Hematopoietic multipotent progenitor cell treated with erythropoietin and hydrocortisone succinate and interleukin-3 and kit ligand, for 15 days (in vitro differentiated cells): ENCODE results near the gene WDR38.

ENCODE experiments used
- DNase-seq: peaks from one replicate; pipeline ENCODE4 v3.0.0-alpha.2; 2015; ENCODE audit warnings: low spot score

The WDR38 gene

DNA sequence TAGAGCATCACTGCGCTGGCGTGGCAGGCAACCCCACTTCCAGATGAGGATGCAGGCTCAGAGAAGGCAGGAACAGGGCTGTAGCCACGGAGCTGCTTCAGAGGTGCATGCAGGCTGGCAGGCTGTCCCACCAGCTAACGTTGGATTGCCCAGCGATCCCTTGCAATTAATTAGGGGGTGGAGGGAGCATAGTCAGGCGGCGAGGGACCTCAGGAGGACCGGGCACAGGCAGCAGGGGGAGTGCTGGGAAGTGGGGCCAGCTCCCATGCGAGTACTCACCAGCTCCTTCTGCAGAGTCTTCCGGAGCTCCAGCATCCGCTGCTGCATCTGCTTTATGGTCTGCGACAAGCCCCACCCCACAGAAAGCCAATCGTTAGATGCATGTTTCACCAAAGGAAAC lies 29.0 kb downstream of the WDR38 start:
- DNase-seq, result no peak

DNA sequence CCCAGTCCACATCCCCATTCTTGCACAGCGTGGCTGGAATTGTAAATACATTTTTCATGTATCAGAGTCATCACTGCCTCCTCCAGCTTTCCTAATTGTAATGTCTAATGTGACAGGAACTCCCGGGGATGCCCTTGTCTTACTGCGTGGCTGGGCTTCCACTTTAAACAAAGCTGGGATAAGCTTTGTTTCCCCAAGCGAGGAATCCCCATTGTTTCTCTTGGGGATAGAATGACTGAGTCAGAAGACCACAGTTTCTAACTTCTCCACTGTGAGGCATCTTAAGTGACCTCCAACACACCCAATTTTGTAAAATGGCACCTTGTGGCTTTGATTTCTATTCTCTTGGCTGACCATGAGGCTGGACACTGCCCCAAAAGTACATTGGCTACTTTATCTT lies 31.1 kb downstream of the WDR38 start:
- no peak for DNase-seq

DNA sequence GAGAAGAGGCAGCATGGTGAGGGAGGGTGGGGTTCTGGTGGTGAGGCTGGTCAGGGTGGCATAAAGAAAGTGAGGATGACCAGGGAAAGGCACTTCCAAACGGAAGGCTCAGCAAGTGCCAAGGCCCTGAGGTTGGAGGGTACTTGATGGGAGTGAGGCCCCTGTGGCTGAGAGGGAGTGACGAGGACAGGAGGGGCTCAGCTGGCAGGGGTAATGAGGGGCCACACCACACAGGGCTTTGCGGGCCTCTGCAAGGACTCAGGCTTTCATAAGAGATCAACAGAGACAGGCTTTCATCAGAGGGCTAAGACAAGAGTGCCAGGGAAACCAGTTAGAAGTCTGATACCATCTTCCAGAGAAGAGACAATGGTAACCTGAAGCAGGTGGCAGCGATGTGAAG lies 32.3 kb downstream of the WDR38 start:
- no peak for DNase-seq

DNA sequence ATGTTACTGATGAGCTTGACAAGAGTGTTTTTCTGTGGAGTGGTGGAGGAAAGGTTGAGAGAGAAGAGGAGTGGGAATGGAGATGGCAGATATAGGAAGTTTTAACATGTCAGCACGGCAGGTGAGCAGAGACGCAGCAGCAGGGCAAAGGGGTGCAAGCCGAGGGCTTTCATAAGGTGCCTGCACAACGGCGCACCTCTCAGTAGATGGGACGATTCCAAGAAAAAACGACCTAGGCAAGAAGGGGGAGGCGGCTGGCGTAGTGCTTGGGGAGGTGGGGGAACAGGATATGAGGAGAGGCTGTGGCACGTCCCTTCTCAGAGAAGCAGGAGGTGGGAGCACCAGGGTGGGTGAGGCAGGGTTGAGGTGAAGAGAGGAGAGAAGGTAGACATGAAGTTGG lies 33.2 kb downstream of the WDR38 start:
- no peak for DNase-seq

DNA sequence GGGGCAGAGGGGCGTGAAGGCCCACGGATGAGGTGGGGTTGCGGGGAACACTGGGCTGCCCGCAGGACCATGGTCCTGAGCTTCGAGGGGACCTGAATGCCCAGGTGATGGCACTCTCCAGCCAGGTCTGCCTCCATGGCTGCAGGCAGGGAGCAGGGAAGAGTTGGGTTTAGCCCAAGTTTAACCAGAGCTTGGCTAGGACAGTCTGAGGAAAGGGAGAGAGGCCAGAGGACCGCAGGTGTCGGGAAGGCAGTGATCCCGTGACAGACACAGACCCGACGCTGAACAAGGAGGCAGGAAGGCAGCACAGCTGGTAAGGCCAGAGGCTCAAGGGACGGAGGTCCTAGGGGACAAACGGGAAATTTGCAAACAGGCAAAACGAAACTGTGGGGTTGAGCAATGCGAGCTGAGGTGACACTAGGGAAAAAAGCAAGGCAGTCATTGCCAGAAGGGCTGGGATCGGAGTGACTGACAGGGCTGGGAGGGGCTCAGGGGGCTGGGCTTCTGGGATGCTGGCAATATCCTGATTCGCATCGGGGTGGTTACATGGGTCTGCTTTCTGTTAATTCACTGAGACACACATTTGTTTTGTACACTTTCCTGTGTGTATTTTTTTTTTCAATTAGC lies 33.7 kb downstream of the WDR38 start:
- no peak for DNase-seq

DNA sequence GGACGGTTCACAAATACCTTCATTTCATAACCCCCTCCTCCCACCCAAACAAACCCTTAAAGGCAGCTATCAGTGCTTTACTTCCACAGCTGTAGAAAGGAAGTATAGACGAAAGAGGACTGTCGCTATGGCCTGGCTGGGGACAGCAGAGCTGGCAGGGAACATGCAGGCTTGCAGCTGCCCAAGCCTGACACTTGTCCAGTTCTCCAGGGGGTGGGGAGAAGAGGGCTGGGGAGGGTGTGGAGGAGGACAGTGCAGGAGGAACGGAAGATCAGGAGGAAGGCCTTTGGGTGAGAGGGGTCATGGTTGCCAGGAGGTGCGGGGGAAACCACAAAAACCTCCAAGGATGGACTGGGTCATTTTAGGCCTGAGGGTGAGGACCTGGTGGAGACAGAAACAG lies 34.6 kb downstream of the WDR38 start:
- DNase-seq, result no peak

DNA sequence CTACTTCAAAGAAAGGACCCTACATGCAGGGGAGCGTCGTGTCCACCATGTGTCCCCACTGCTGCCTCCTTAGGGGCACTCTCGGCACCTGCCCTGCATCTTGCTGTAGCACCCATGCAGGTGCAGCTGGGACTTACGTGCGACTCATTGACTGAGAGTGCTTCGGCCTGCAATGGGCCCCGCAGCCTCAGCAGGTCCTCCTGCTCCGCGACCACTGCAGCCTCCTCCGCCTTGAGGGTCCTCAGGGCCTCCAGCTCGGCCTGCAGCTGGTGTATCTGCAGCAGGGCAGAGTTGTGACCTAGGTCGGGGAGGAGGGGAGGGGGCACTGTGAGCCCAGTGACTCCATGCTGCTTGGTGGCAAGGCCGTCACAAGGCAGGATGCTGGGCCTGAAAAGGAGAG lies 35.7 kb downstream of the WDR38 start:
- no peak for DNase-seq

DNA sequence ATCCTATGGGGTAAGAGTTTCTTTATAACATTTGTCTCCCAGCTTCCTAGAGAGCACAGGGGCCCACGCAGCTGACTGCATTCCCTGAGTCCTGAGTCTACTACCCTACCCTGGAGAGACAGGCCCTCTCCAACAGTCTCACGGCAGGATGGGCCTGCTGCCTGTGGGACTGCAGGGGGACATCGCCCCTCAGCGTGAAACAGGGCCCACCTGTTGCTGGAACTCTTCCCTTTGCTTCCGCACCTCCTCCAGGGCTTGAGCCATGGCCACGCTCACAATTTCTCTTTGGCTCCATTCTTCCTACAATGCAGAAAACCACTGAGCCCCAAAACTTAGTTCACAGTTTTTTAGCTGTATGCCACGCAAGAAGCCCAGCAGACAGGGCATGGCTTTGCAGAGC lies 36.9 kb downstream of the WDR38 start:
- no peak for DNase-seq

DNA sequence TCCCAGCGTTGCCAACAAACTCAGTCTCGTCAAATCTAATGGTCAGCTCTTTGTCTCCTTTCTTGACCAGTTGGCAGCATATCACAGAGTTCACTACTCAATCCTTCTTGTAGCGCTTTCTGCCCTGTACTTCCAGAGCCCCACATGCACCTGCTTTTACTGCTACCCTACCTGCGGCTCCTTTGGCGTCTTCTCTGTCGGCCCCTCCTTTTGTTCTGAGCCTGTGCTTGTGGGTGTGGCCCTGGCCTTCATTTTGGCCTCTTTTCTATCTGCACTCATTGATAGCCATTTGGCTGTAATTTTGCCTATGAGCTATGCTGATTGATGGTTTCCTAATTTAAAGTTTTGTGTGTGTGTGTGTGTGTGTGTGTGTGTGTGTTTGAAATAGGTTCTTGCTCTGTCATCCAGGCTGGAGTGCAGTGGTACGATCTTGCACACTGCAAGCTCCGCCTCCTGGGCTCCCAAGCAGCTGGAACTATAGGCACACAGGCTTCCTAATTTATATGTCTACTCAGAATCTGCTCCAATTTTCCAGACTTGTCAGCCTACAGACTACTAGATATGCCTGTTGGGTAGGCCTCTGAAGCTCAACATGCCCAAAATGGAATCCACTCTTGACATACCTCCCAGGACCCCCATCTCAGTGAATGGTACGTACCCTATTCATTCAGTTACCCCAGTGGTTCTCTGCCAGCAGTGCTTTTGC lies 40.9 kb downstream of the WDR38 start:
- DNase-seq, result no peak

DNA sequence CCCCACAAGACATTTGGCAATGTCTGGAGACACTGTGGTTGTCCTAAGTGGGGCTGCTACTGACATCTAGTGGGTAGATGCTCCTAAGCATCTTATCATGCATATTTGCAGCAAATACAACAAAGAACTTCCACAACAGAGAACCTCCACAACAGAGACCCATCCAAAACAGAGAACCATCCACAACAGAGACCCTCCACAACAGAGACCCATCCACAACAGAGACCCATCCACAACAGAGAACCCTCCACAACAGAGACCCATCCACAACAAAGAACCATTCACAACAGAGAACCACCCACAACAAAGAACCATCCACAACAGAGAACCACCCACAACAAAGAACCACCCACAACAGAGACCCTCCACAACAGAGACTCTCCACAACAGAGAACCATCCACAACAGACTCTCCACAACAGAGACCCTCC lies 41.5 kb downstream of the WDR38 start:
- peak; percentile 31 for DNase-seq

DNA sequence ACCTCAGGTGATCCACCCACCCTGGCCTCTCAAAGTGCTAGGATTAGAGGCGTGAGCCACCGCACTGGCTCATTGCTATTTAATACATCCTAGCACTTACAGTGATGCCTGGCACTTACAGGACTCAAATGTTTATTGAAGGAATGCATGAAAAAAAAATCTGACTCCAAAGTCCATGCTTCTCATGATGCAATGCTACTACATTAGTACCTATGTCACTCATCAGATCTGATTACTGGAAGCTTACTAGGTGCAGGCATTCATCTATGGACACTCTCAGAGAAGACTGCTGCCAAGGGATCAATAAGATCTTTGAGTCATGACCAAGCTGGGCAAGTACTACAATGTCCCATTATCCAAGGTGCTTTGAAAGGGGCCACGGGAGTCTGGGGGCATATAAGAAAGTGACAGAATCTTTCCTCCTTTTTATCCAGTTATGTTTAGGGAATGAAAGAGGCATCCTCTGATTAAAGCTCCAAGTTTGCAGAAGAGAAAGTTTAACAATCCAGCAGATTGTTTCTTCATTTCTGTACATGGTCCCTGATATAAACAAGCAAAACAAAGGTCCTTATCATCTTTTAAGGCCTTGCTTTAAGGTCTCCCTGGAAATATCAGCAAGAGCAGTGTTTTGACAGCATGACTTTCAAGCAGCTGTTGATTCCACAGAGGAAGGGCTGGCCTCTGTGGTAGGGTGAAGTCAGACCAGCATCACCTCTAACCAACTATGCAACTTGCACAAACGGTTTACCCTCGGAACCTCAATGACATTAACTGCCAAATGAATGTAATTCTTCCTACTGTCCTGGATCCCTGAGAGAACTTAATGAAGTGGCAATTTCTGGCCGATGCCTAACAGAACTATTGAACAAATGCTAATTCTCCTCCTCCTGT lies 44.6 kb downstream of the WDR38 start:
- no peak for DNase-seq

DNA sequence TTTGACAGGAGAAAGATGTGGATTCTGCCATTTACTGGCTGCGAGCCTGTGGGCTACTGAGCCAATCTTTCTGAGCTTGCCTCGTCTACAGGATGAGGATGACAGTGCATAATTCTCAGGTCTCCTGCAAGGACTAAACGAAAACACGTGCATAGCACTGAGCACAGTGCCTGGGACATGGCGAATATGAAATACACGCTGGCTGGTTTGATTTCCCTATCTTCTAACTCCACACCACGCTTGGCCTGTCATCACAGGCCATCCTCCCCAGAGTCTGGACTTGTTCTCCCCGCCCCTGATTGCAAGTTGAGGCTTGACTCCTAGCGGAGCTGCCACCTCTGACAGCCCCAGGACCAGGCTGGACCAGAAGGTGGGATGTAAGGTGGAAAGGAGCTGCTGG lies 46.6 kb downstream of the WDR38 start:
- no peak for DNase-seq

DNA sequence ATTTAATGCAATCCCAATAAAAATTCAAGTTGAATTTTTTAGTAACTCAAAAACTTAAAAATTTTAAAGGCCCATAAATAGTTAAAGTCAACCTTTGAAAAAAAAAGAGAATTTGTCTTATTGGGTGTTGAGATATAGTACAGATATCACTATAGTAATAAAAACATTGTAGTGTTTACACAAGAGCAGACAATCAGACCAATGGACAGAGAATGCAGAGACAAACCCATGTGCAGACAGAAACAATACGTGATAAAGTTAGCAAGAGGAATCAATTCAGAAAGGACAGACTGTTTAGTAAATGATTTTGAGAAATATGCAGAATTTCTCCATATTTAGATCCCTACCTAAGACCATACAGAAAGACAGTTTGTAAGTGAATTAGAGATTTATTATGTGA lies 53.7 kb downstream of the WDR38 start:
- DNase-seq, result no peak
